ENCODE measurements around the gene NFATC1. TPM values are rescaled to one million over a fixed set of nuclear protein-coding genes. Genes with fewer than 3 reads are reported as not detected.

The NFATC1 gene
- polyA plus RNA-seq, 1 of the 3 experiments (the other 2 are of a cell fraction) = 0.02 TPM

GRCh38 chr18:79469309-79469708 is 73.6 kb downstream of the NFATC1 start (continued):
- TF ChIP-seq, protein P1, sequence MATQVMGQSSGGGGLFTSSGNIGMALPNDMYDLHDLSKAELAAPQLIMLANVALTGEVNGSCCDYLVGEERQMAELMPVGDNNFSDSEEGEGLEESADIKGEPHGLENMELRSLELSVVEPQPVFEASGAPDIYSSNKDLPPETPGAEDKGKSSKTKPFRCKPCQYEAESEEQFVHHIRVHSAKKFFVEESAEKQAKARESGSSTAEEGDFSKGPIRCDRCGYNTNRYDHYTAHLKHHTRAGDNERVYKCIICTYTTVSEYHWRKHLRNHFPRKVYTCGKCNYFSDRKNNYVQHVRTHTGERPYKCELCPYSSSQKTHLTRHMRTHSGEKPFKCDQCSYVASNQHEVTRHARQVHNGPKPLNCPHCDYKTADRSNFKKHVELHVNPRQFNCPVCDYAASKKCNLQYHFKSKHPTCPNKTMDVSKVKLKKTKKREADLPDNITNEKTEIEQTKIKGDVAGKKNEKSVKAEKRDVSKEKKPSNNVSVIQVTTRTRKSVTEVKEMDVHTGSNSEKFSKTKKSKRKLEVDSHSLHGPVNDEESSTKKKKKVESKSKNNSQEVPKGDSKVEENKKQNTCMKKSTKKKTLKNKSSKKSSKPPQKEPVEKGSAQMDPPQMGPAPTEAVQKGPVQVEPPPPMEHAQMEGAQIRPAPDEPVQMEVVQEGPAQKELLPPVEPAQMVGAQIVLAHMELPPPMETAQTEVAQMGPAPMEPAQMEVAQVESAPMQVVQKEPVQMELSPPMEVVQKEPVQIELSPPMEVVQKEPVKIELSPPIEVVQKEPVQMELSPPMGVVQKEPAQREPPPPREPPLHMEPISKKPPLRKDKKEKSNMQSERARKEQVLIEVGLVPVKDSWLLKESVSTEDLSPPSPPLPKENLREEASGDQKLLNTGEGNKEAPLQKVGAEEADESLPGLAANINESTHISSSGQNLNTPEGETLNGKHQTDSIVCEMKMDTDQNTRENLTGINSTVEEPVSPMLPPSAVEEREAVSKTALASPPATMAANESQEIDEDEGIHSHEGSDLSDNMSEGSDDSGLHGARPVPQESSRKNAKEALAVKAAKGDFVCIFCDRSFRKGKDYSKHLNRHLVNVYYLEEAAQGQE (IDR thresholded peaks at IDR 0.05; ENCODE audit: low read depth, low read length) = no peak
- no peak for TF ChIP-seq MEF2A (IDR thresholded peaks at IDR 0.05; ENCODE audit: borderline replicate concordance, low read depth)

- H3K27me3 ChIP-seq (ENCODE audit: insufficient read depth) = peaks cover 78% of the 10 kb centered on the region
- TF ChIP-seq FOSL2 (IDR thresholded peaks at IDR 0.05; ENCODE audit: borderline replicate concordance, low read depth) (no peak), TCF12 (IDR thresholded peaks at IDR 0.05) (no peak), SMC3 (IDR thresholded peaks at IDR 0.05; ENCODE audit: low read depth, low read length) (no peak), SIN3A (IDR thresholded peaks at IDR 0.05; ENCODE audit: borderline replicate concordance, low read depth, low read length) (no peak)
- POLR2A ChIA-PET = no interaction called here
Measured at GRCh38 chr18:79469751-79470505, 74.2 kb downstream of the NFATC1 start.

DNA sequence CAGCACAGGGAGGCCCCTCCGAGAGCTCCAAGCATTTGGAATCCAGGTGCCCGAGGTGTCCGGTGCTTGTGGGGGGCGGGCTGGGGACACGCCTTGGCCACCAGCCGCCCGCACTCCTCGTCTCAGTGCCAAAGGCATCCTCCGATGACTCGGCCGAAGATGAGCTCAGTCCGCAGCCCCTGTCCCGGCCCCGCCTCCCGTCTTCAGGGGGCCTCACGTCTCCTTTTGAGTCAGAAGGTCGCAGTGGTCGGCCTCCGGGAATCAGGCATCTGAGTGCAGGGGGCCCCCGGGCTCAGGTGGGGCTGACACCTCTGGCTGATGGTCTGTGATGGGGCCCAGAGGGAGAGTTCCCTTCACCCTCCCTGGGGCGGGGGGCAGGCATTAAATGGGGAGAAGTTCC is 74.8 kb downstream of the NFATC1 start:
- Histone ChIP-seq H3K36me3 (replicated peaks in 1 of 2; ENCODE audit: control insufficient read depth in 1 of 2, insufficient read depth in 2 of 2, low read length in 1 of 2) (no peaks in the 10 kb centered on the region), H3K4me2 (no peak overlapping the region), H3K27ac (ENCODE audit: low read depth in 2 of 2, low read length in 1 of 2) (no peak overlapping the region), H3K9ac (no peak overlapping the region), H3K4me1 (ENCODE audit: control insufficient read depth in 1 of 2, insufficient read depth in 2 of 2, low read depth in 1 of 2, low read length in 1 of 2) (no peaks in the 10 kb centered on the region), H2AFZ (ENCODE audit: low read depth) (no peak overlapping the region), H3K79me2 (ENCODE audit: insufficient read depth) (no peaks in the 10 kb centered on the region), H3K9me2 (no peaks in the 10 kb centered on the region), H4K20me1 (ENCODE audit: insufficient read depth) (no peaks in the 10 kb centered on the region), H3F3A (replicated peaks; ENCODE audit: insufficient read depth) (no peaks in the 10 kb centered on the region), H3K4me3 (ENCODE audit: low read depth in 2 of 2, low read length in 1 of 2) (no peak overlapping the region), H3K27me3 (ENCODE audit: insufficient read depth) (peaks cover 74% of the 10 kb centered on the region), H3K9me3 (no peaks in the 10 kb centered on the region)
- DNase-seq = no peak
- WGBS (ENCODE audit: low lambda C conversion rate) = 5% methylated on average over 6 of the region's 21 CpGs
- TF ChIP-seq JUND (IDR thresholded peaks at IDR 0.05) (no peak), TCF12 (IDR thresholded peaks at IDR 0.05) (no peak)
- POLR2A ChIA-PET = no interaction called here
- CTCF ChIA-PET = no interaction called here

More at GRCh38 chr18:79469751-79470505, 74.2 kb downstream of the NFATC1 start:
- Histone ChIP-seq H3K4me1 (ENCODE audit: control insufficient read depth in 1 of 2, insufficient read depth in 2 of 2, low read depth in 1 of 2, low read length in 1 of 2) (no peaks in the 10 kb centered on the region), H2AFZ (ENCODE audit: low read depth) (no peak overlapping the region), H3K9me2 (no peaks in the 10 kb centered on the region), H3K4me2 (no peak overlapping the region), H3K27ac (ENCODE audit: low read depth in 2 of 2, low read length in 1 of 2) (no peak overlapping the region), H3F3A (replicated peaks; ENCODE audit: insufficient read depth) (no peaks in the 10 kb centered on the region), H4K20me1 (ENCODE audit: insufficient read depth) (no peaks in the 10 kb centered on the region), H3K9me3 (no peaks in the 10 kb centered on the region), H3K9ac (no peak overlapping the region), H3K36me3 (replicated peaks in 1 of 2; ENCODE audit: control insufficient read depth in 1 of 2, insufficient read depth in 2 of 2, low read length in 1 of 2) (no peaks in the 10 kb centered on the region), H3K79me2 (ENCODE audit: insufficient read depth) (no peaks in the 10 kb centered on the region), H3K4me3 (ENCODE audit: low read depth in 2 of 2, low read length in 1 of 2) (no peak overlapping the region)
- DNase-seq = no peak
- CTCF ChIA-PET = no interaction called here
- 22% methylated on average over 20 of the region's 33 CpGs for WGBS (ENCODE audit: low lambda C conversion rate)
